Sigmoid colon (tissue), 7 donors: ENCODE measurements around the gene CFAP46. TPM values are rescaled to one million over a fixed set of nuclear protein-coding genes. Genes with fewer than 3 reads are reported as not detected.

Source experiments
- DNase-seq: peaks from one replicate; pipeline ENCODE4 v3.0.0-alpha.2; 2019
- H3K27ac ChIP-seq, 4 donors: fragments of 200-600 bp; sonication (generic); one replicate each; pipeline ENCODE4 v1.5.1; 2016 to 2019; ENCODE audit warnings: mild to moderate bottlenecking in 1 of 4
- H3K27me3 ChIP-seq, 3 donors: fragments of 200-600 bp; sonication (generic); one replicate each; pipeline ENCODE4 v1.5.1; 2019; ENCODE audit warnings: mild to moderate bottlenecking in 1 of 3
- H3K36me3 ChIP-seq, 4 donors: fragments of 200-600 bp; sonication (generic); one replicate each; pipeline ENCODE4 v1.5.1; 2016 to 2019
- H3K4me1 ChIP-seq, 4 donors: fragments of 200-600 bp; sonication (generic); one replicate each; pipeline ENCODE4 v1.5.1; 2017 to 2019
- H3K4me3 ChIP-seq, 4 donors: fragments of 200-600 bp; sonication (generic); one replicate each; pipeline ENCODE4 v1.5.1; 2017 to 2019; ENCODE audit warnings: mild to moderate bottlenecking in 2 of 4, moderate library complexity in 1 of 4
- H3K9me3 ChIP-seq, 4 donors: fragments of 200-600 bp in 3 of 4; sonication (generic) in 3 of 4; one replicate each; pipeline versions ENCODE4 v1.5.1 to v1.6.1; 2013 to 2019
- EP300 ChIP-seq, 4 donors: sonication (generic); formaldehyde crosslinking; IDR thresholded peaks; one replicate each; pipeline ENCODE4 v1.6.1; 2017; ENCODE audit warnings: antibody characterized with exemption in 4 of 4
- POLR2A ChIP-seq, 2 donors: fragments of 450-650 bp; IDR thresholded peaks; one replicate each; pipeline ENCODE4 v1.6.1; 2016; ENCODE audit warnings: antibody characterized with exemption in 2 of 2, mild to moderate bottlenecking in 2 of 2, moderate library complexity in 2 of 2
- POLR2AphosphoS5 ChIP-seq, 4 donors: sonication (generic); formaldehyde crosslinking; IDR thresholded peaks; one replicate each; pipeline ENCODE4 v1.6.1; 2017; ENCODE audit warnings: antibody characterized with exemption in 4 of 4
- WGBS, 2 donors: extraction: QIAGEN DNeasy Blood & Tissue Kit; methylation state at CpG; one replicate each; pipeline ENCODE4 v1.1.7; 2013; 5-methylcytosine and 5-hydroxymethylcytosine counted together
- intact Hi-C: fragments of 100-400 bp; cut with DNase I; formaldehyde crosslinking; loops from one replicate; pipeline ENCODE4 v1.15.1; 2023
- polyA plus RNA-seq, 3 donors: library from polyadenylated mRNA; stranded (reverse); fragments of 200-250 nt; gene quantifications; one replicate each; pipeline ENCODE4 v1.2.3, GENCODE V29; 2013
- total RNA-seq, 4 donors: library from RNA; depleted of rRNA; stranded (reverse); fragments of >200 nt; gene quantifications; one replicate each; pipeline ENCODE4 v1.1.0, GENCODE V29; 2016
- TF ChIP-seq, protein P1 (sequence below), 4 experiments: fragments of 450-650 bp in 3 of 4; fragments of 200-600 bp in 1 of 4; IDR thresholded peaks; one replicate each; pipeline ENCODE4 v1.5.1; 2016 to 2019; ENCODE audit warnings: antibody characterized with exemption in 4 of 4, mild to moderate bottlenecking in 3 of 4, moderate library complexity in 2 of 4
- donor health status: healthy with polysubstance abuse.
- donor health status: Bipolar disorder and iron deficiency.
- donor health status: healthy.

Gene CFAP46
- total and polyA plus RNA-seq, 7 donors, result 0.10 to 1.7 (median 0.38) TPM; not detected in 3

DNA sequence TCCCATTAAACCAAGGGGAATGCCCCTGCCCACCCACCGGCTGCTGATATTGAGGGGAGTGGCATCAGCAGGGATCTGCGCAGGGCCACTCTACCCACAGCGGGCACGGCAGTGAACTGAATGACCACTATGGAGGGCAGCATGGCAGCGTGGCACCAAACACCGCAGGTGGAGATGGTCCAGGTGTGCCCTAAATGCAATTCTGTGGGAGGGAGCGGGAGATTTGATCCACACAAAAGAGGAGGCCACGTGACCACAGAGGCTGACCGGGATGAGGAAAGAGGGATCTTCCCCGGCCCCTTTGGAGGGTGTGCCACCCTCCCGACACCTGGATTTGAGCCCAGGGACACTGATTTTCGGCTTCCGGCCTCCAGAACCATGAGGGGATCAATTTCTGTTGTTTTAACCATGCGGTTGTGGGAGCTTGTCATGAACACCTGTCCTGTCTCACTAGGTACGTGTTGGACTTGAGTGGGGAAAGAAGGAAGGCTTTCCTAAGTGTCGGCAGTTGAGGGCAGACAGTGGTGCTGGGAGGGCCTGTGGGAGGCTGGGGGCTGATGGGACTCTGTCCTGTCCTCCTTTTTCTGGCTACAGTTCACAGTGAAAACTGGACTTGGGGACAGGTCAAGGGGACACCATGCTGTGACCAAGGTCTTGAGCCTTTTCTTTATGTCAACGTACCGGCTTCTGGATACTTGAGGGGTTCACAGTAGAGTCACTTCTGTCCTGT lies 66.1 kb downstream of the CFAP46 start:
- Histone ChIP-seq H3K27ac (no peak overlapping the region), H3K4me3 (no peak overlapping the region), H3K4me1 (peaks cover 0 to 7% (median 4%) of the 10 kb centered on the region in 4 donors), H3K36me3 (no peaks in the 10 kb centered on the region), H3K27me3 (peaks cover 0 to 32% (median 5%) of the 10 kb centered on the region in 3 donors), H3K9me3 (peaks cover 0 to 3% (median 0%) of the 10 kb centered on the region in 4 donors)
- WGBS, 2 donors, result 83 to 89% methylated on average over 18 of the region's 18 CpGs
- TF ChIP-seq POLR2AphosphoS5 (IDR thresholded peaks at IDR 0.05), result no peak
- TF ChIP-seq EP300 (IDR thresholded peaks at IDR 0.05), result no peak
- TF ChIP-seq, protein P1, sequence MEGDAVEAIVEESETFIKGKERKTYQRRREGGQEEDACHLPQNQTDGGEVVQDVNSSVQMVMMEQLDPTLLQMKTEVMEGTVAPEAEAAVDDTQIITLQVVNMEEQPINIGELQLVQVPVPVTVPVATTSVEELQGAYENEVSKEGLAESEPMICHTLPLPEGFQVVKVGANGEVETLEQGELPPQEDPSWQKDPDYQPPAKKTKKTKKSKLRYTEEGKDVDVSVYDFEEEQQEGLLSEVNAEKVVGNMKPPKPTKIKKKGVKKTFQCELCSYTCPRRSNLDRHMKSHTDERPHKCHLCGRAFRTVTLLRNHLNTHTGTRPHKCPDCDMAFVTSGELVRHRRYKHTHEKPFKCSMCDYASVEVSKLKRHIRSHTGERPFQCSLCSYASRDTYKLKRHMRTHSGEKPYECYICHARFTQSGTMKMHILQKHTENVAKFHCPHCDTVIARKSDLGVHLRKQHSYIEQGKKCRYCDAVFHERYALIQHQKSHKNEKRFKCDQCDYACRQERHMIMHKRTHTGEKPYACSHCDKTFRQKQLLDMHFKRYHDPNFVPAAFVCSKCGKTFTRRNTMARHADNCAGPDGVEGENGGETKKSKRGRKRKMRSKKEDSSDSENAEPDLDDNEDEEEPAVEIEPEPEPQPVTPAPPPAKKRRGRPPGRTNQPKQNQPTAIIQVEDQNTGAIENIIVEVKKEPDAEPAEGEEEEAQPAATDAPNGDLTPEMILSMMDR (IDR thresholded peaks at IDR 0.05), result no peak
- no peak for TF ChIP-seq POLR2A (IDR thresholded peaks at IDR 0.05)
- peak; percentile 42 for DNase-seq
- intact Hi-C loops, result no loop called here

DNA sequence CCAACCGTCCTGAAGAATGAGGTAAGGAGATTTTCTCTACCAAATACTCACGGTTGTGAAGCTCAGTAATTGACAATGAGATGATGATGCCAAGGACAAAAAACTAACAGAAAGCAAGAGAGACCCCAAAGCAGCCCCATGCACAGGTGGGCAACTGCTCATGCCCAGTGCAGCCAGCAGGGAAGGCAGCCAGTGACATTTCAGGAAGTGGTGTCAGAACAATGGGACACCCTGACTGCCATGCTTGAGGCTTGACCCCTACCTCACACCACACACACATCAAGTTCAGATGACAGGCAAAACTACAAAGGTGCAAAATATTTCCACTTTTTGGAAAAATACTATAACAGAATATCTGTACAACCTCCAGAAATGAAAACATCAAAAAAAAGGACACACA lies 66.9 kb downstream of the CFAP46 start:
- intact Hi-C loops, result no loop called here
- Histone ChIP-seq H3K27me3 (peaks cover 0 to 32% (median 5%) of the 10 kb centered on the region in 3 donors), H3K36me3 (no peaks in the 10 kb centered on the region), H3K4me1 (peaks cover 0 to 7% (median 4%) of the 10 kb centered on the region in 4 donors), H3K4me3 (no peak overlapping the region), H3K27ac (no peak overlapping the region), H3K9me3 (peaks cover 0 to 3% (median 0%) of the 10 kb centered on the region in 4 donors)
- TF ChIP-seq POLR2A (IDR thresholded peaks at IDR 0.05) (no peak), POLR2AphosphoS5 (IDR thresholded peaks at IDR 0.05) (no peak), EP300 (IDR thresholded peaks at IDR 0.05) (no peak)
- TF ChIP-seq, protein P1 (IDR thresholded peaks at IDR 0.05), result no peak
- 60 to 79% methylated on average over 2 of the region's 2 CpGs for WGBS, 2 donors
- DNase-seq, result peak; percentile 17

DNA sequence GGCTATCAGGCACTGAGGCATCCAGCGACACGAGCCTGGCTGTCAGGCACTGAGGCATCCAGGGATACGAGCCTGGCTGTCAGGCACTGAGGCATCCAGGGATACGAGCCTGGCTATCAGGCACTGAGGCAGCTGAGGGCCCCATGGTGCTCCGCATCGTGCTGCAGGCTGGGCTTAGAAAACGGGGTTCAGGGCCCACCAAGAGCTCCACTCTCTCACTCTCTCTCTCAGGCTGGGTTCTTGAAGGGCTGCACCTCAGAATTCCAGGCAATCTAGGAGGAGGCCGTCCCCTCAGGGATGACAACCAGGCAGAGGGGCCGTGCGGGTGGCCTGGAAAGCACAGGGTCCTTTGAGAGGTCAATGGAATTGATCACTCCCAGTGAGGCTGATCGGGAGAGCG lies 69.0 kb downstream of the CFAP46 start:
- Histone ChIP-seq H3K36me3 (no peaks in the 10 kb centered on the region), H3K27me3 (peaks cover 0 to 15% (median 5%) of the 10 kb centered on the region in 3 donors), H3K9me3 (peaks cover 0 to 3% (median 0%) of the 10 kb centered on the region in 4 donors), H3K4me1 (no peaks in the 10 kb centered on the region), H3K4me3 (no peak overlapping the region), H3K27ac (no peak overlapping the region)
- TF ChIP-seq POLR2A (IDR thresholded peaks at IDR 0.05) (no peak), EP300 (IDR thresholded peaks at IDR 0.05) (no peak), POLR2AphosphoS5 (IDR thresholded peaks at IDR 0.05) (no peak)
- TF ChIP-seq, protein P1 (IDR thresholded peaks at IDR 0.05), result no peak
- intact Hi-C loops, result no loop called here
- WGBS, 2 donors, result 83% methylated on average over 12 of the region's 12 CpGs
- peak; percentile 21 for DNase-seq

DNA sequence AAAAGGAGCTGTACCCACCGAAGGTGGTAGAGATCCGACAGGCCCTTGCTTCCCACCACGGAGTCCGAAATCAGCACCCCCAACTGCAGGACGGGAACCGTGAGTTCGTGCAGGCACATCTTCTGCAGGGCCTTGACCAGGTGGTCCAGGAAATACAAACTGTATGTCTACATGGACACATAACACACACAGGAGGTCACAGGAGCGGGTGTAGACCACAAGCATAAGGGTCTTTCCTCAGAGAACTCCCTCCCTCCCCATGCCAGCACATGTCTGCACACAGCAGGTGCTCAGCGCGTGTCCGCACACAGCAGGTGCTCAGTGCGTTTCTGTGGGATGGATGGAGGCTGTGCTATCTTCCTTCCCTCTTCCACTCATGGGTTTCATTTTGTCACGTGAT lies 69.7 kb downstream of the CFAP46 start:
- H3K27me3 ChIP-seq, result peaks cover 0 to 8% (median 0%) of the 10 kb centered on the region in 3 donors
- TF ChIP-seq POLR2A (IDR thresholded peaks at IDR 0.05) (no peak), POLR2AphosphoS5 (IDR thresholded peaks at IDR 0.05) (no peak), EP300 (IDR thresholded peaks at IDR 0.05) (no peak)
- TF ChIP-seq, protein P1 (IDR thresholded peaks at IDR 0.05), result no peak
- no peak overlapping the region for H3K27ac ChIP-seq
- no peak overlapping the region for H3K4me3 ChIP-seq
- H3K36me3 ChIP-seq, result no peaks in the 10 kb centered on the region
- 90 to 91% methylated on average over 13 of the region's 13 CpGs for WGBS, 2 donors
- peak; percentile 50 for DNase-seq
- H3K9me3 ChIP-seq, result peaks cover 0 to 3% (median 0%) of the 10 kb centered on the region in 4 donors
- intact Hi-C loops, result no loop called here
- no peaks in the 10 kb centered on the region for H3K4me1 ChIP-seq
